HEK293 (cell line): ENCODE measurements around the gene KRT40.

Source experiments
- CTCF ChIP-seq: fragments of 450-650 bp; formaldehyde crosslinking; IDR thresholded peaks from 2 replicates; pipeline ENCODE4 v1.5.1; 2016; ENCODE audit warnings: missing biosample characterization, missing genetic modification characterization
- KLF16 ChIP-seq: fragments of 450-650 bp; formaldehyde crosslinking; IDR thresholded peaks from 2 replicates; pipeline ENCODE4 v1.5.1; 2017; ENCODE audit warnings: missing biosample characterization, missing genetic modification characterization
- TRIM28 ChIP-seq: IDR thresholded peaks from 2 replicates; pipeline ENCODE4 v1.6.1; 2011; ENCODE audit warnings: low read length, control low read depth, borderline replicate concordance
- ZNF292 ChIP-seq: fragments of 450-650 bp; formaldehyde crosslinking; IDR thresholded peaks from 2 replicates; pipeline ENCODE4 v1.5.1; 2016; ENCODE audit warnings: low read depth, missing biosample characterization, missing genetic modification characterization, borderline replicate concordance
- ZNF416 ChIP-seq: fragments of 450-650 bp; formaldehyde crosslinking; IDR thresholded peaks from 2 replicates; pipeline ENCODE4 v1.5.1; 2016; ENCODE audit warnings: missing biosample characterization, missing genetic modification characterization
- ZNF521 ChIP-seq: fragments of 450-650 bp; formaldehyde crosslinking; IDR thresholded peaks from 2 replicates; pipeline ENCODE4 v1.5.1; 2017; ENCODE audit warnings: missing biosample characterization, mild to moderate bottlenecking, missing genetic modification characterization
- ZNF704 ChIP-seq: fragments of 450-650 bp; formaldehyde crosslinking; IDR thresholded peaks from 2 replicates; pipeline ENCODE4 v1.5.1; 2016; ENCODE audit warnings: missing biosample characterization, missing genetic modification characterization

GRCh38 chr17:40984226-40984625, at the start of gene KRT40:
- TF ChIP-seq TRIM28 (no peak), CTCF (tag by site-specific recombination) (no peak), ZNF704 (tag by site-specific recombination) (no peak), ZNF416 (tag by site-specific recombination) (no peak), ZNF292 (tag by site-specific recombination) (no peak), KLF16 (no peak), ZNF521 (tag by site-specific recombination) (no peak)
